K562 (cell line): ENCODE data around the gene UBXN6. TPM values are rescaled to one million over a fixed set of nuclear protein-coding genes. Genes with fewer than 3 reads are reported as not detected.

ENCODE experiments used
- BMI1 ChIP-seq: fragments of 150-350 bp; IDR thresholded peaks from 2 replicates; pipeline ENCODE4 v1.6.1; 2014; ENCODE audit warnings: low read length
- E2F1 ChIP-seq: sonication (generic); formaldehyde crosslinking; IDR thresholded peaks from 2 replicates; pipeline ENCODE4 v1.8.1; 2023; ENCODE audit warnings: mild to moderate bottlenecking, missing genetic modification reagents, moderate library complexity
- PBX2 ChIP-seq, 2 experiments: IDR thresholded peaks in 1 of 2; conservative IDR thresholded peaks in 1 of 2; 2 replicates each; pipeline ENCODE4 v1.6.1; 2016; ENCODE audit warnings: low read depth in 2 of 2, mild to moderate bottlenecking in 1 of 2, missing compliant biosample characterization in 1 of 2, missing genetic modification characterization in 1 of 2, moderate library complexity in 1 of 2
- RFX7 ChIP-seq: fragments of 250-450 bp; sonication (Bioruptor Pico); IDR thresholded peaks from 2 replicates; pipeline ENCODE4 v1.5.1; 2021; ENCODE audit warnings: mild to moderate bottlenecking
- SOX6 ChIP-seq: fragments of 450-650 bp; IDR thresholded peaks from 2 replicates; pipeline ENCODE4 v1.6.1; 2014; ENCODE audit warnings: mild to moderate bottlenecking
- polyA plus RNA-seq, 8 experiments: library from polyadenylated mRNA; depleted of rRNA in 4 of 8; stranded (reverse) in 5 of 8; unstranded in 3 of 8; fragments of >200 nt; fragmentation: Nextera tagmentation in 2 of 8; fragmentation: Illumina TruSeq in 1 of 8; extraction: Ambion mirVana in 2 of 8; extraction: Trizol in 1 of 8; gene quantifications; 2 replicates each; pipeline versions ENCODE4 v1.2.1 to v1.2.3, GENCODE V29; 2011 to 2014; ENCODE audit warnings: inconsistent platforms in 1 of 8, missing spikeins in 1 of 8
- total RNA-seq, 7 experiments: library from RNA; depleted of rRNA in 6 of 7; stranded (reverse); fragments of >200 nt in 6 of 7; fragmentation: Illumina TruSeq in 2 of 7; extraction: Trizol in 2 of 7; gene quantifications; 2 replicates each; pipeline versions ENCODE4 v1.2.1 to v1.2.3, GENCODE V29; 2011 to 2021; ENCODE audit warnings: low replicate concordance in 1 of 7
- TF ChIP-seq, protein P1 (sequence below): fragments of 250-450 bp; sonication (Bioruptor Pico); IDR thresholded peaks from 2 replicates; pipeline ENCODE4 v1.5.0; 2020; ENCODE audit warnings: mild to moderate bottlenecking, borderline replicate concordance
- TF ChIP-seq, protein P2 (sequence below): IDR thresholded peaks from 3 replicates; pipeline ENCODE4 v1.6.1; 2011; ENCODE audit warnings: borderline replicate concordance, mild to moderate bottlenecking; ENCODE audit not compliant: insufficient read length, insufficient read depth
- TF ChIP-seq, protein P3 (sequence below): sonication (generic); formaldehyde crosslinking; IDR thresholded peaks from 2 replicates; pipeline ENCODE4 v1.8.0; 2022; ENCODE audit warnings: mild to moderate bottlenecking, low read depth, missing genetic modification reagents

The UBXN6 gene
- total and polyA plus RNA-seq, 9 of the 15 experiments (the other 6 are each of a cell fraction or from before 2014, with no cell fraction given): 0.48 to 90.2 (median 29.5) TPM

DNA sequence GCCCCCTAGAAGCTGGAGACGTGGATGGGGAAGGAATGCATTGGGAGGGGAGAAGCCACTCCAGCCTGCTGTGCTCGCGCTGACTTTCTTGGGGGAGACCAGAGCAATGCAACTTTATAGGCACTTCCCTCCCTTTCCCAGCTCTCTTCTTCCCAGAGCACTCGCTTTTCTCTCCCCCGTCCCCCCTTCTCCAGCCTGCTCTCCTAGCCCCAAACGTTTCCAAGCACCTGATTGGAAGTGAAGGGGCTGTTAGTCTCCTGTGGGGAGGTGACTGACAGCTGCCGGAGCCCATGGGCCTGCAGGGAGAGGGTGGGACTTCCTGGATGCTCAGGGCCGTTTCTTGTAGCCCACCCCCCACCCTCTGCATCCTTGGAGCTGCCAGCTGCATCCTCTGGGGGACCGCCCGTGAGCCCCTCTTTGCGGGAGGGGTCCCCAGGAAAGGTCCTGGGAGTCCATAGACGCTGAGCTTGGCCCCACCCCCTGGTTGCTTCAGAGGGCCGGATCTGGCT, 17.0 kb upstream of the UBXN6 start (continued):
- TF ChIP-seq, protein P1, sequence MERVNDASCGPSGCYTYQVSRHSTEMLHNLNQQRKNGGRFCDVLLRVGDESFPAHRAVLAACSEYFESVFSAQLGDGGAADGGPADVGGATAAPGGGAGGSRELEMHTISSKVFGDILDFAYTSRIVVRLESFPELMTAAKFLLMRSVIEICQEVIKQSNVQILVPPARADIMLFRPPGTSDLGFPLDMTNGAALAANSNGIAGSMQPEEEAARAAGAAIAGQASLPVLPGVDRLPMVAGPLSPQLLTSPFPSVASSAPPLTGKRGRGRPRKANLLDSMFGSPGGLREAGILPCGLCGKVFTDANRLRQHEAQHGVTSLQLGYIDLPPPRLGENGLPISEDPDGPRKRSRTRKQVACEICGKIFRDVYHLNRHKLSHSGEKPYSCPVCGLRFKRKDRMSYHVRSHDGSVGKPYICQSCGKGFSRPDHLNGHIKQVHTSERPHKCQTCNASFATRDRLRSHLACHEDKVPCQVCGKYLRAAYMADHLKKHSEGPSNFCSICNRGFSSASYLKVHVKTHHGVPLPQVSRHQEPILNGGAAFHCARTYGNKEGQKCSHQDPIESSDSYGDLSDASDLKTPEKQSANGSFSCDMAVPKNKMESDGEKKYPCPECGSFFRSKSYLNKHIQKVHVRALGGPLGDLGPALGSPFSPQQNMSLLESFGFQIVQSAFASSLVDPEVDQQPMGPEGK (CRISPR knock-in tag): no peak
- TF ChIP-seq SOX6 (no peak), PBX2 (CRISPR knock-in tag; IDR thresholded peaks at IDR 0.05; ENCODE audit: low read depth) (peak; percentile 16; the same call in 1 of the 2 replicates), PBX2 (tag; conservative IDR thresholded peaks at IDR 0.05; ENCODE audit: low read depth) (peak; percentile 76), E2F1 (CRISPR knock-in tag) (no peak), RFX7 (CRISPR knock-in tag) (no peak), BMI1 (no peak)
- TF ChIP-seq, protein P2, sequence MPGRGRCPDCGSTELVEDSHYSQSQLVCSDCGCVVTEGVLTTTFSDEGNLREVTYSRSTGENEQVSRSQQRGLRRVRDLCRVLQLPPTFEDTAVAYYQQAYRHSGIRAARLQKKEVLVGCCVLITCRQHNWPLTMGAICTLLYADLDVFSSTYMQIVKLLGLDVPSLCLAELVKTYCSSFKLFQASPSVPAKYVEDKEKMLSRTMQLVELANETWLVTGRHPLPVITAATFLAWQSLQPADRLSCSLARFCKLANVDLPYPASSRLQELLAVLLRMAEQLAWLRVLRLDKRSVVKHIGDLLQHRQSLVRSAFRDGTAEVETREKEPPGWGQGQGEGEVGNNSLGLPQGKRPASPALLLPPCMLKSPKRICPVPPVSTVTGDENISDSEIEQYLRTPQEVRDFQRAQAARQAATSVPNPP: no peak
- TF ChIP-seq, protein P3, sequence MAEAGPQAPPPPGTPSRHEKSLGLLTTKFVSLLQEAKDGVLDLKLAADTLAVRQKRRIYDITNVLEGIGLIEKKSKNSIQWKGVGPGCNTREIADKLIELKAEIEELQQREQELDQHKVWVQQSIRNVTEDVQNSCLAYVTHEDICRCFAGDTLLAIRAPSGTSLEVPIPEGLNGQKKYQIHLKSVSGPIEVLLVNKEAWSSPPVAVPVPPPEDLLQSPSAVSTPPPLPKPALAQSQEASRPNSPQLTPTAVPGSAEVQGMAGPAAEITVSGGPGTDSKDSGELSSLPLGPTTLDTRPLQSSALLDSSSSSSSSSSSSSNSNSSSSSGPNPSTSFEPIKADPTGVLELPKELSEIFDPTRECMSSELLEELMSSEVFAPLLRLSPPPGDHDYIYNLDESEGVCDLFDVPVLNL (CRISPR knock-in tag): no peak
